ENCODE results near the gene XNDC1N.

The XNDC1N gene, protein sequence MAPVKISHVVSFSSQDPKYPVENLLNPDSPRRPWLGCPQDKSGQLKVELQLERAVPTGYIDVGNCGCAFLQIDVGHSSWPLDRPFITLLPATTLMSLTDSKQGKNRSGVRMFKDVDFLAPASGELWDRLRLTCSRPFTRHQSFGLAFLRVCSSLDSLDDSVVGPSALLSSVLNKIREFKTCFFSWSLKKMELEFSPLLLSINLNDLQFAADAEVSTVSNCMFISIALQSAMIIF

GRCh38 chr11:71927820-71928736 is at the start of gene XNDC1N:
TSS of gene XNDC1N (minus strand) at chr11:71928594. CDS start at chr11:71923353, 5,241 bp downstream.
- peak; percentile 66 for DNase-seq

- peak; percentile 40 for DNase-seq
These were observed 49.5 kb upstream of the XNDC1N start for GRCh38 chr11:71977743-71978418.

- DNase-seq = no peak
These were observed 48.7 kb upstream of the XNDC1N start for GRCh38 chr11:71977090-71977489.

DNA sequence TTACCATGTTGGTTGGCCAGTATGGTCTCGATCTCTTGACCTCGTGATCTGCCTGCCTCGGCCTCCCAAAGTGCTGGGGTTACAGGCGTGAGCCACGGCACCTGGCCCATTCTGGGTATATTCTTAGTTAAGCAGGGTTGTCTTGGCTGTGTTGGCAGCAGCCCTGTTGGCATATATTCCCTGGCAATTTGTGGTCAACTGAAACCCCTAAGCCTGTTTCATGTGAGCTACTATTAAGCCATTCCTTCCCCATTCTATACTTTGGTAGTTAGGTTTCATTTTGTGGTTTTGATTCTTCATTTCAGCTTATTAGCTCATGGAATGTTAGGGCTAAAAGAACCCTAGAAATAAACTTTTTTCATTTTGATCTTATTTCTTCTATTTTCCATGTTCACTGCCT is 48.2 kb upstream of the XNDC1N start:
- DNase-seq = no peak

DNA sequence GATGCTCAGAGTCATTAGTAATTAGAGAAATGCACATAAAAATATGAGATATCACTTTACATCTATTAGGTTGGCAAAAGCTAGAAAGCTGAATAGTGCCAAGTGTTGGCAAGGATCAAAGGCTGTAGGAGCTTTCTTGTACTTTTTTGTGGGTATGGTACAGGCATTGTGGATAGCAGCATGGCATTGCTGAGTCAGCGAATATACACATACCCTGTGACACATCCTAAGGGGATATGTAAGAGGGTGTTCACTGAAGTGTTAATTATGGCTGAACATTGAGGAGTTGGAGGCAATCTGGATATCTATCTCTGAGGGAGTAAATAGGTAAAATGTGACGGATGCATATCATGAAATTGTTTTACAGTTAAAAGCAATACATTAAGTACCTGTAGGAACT is 43.3 kb upstream of the XNDC1N start:
- no peak for DNase-seq

- DNase-seq = no peak
These were observed 36.2 kb upstream of the XNDC1N start for GRCh38 chr11:71964641-71965040.

GRCh38 chr11:71963468-71963867 is 35.1 kb upstream of the XNDC1N start:
- DNase-seq = no peak

DNA sequence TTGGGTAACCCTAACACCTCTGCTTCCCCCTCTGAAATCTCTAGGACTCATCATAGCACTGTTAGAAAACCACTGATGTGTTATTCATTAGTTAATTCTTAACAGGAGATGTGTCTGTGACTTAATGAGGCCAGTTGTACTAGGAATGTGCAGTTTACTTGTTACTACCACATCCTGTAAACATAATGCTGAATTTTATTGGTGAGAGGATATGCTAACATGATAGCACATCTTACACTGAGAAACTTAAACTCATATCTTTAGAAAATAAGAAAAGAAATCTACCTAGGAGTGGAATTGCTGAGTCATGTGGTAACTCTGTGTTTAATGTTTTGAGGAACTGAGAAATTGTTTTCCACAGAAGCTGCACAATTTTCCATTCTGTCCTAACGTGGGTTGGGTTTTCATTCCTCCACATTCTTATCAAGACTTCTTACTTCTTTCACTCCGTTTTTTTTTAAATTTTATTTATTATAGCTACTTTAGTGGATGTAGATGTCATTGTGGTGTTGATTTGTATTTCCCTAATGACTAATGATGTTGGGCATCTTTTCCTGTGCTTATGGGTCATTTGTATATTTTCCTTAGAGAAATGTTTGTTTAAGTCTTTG is 34.1 kb upstream of the XNDC1N start:
- DNase-seq = no peak

DNA sequence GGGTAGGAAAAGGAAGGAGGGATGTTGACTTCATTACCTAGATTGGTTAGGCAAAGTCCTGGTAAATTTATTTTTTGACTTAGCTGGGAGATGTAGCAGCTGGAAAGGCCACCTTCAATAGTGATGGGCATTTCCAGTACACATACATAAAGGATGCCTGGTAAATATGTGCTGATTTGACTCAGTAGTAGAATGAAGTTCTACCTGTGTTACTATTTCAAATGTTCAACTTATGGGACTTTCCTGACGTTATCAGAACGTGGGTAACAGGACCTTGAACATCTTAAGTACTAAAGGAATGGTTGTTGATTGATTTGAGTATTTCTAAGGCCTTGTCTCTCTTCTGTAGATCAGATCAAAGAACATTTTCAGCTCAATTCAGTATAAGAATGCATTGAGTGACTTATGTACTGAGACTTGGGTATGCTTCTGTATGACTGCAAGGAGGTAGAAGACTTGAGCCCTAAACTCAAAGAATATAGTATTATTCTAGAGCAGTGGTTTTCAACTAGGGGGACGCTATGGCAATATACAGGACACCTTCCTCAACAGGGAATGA is 27.6 kb upstream of the XNDC1N start:
- DNase-seq = no peak

DNA sequence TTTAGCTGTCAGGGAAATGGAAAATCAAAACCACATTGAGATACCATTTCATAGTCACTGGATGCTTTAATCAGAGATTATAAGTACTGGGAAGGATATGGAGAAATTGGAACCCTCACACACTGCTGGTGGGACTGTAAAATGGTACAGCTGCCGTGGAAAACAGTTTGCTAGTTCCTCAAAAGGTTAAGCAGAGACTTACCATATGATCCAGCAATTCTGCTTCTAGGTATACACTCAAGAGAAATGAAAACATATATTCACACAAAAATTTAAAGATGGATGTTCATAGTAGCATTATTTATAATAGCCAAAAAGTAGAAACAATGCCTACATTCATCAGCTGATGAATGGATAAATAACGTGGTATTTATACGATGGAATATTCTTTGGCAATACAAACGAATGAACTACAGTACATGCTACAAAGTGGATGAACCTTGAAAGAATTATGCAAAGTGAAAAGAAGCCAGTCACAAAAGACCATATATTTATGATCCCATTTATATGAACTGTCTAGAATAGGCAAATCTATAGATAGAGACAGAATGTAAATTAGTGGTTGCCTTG is 23.4 kb upstream of the XNDC1N start:
- DNase-seq = no peak

DNA sequence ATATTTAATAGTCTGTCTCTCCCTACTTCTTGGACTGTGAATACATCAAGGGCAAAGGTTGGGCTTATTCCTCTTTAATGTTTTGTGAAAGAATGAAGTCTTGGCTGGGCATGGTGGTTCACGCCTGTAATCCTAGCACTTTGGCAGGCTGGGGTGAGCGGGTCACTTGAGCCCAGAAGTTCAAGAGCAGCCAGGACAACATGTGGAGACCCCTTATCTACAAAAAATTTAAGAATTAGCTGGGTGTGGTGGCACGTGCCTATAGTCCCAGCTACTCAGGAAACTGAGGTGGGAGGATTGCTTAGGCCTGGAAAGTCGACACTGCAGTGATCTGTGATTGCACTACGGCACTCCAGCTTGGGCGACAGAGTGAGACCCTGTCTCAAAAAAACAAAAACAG is 20.6 kb upstream of the XNDC1N start:
- DNase-seq = no peak

DNA sequence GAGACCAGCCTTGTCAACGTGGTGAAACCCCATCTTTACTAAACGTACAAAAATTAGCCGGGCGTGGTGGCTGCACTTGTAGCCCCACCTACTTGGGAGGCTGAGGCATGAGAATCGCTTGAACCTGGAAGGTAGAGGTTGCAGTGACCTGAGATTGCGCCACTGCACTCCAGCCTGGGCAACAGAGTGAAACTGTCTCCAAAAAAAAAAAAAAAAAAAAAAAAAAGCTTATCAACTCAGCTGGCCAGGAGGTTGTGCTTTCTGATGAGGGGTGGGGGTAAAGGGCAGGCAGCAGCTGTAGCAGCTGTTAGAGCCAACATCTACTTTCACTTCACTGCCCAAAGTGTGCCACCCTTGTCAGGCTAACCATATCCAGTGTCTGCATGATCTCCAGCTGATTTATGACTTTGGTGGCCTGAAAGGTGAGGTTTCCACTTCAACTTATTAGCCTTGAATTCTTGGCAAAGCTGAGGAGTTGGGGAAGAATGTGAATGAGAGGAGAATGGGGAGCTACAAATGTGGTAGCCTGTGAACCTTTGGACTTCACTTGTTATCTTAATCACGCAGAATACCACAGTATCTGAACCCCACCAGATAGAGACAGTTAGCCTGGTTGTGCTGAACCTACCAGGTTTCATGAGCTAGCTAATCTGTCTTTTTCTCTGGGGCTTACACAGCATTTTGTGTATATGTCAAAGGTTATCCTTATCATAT is 20.1 kb upstream of the XNDC1N start:
- no peak for DNase-seq

DNA sequence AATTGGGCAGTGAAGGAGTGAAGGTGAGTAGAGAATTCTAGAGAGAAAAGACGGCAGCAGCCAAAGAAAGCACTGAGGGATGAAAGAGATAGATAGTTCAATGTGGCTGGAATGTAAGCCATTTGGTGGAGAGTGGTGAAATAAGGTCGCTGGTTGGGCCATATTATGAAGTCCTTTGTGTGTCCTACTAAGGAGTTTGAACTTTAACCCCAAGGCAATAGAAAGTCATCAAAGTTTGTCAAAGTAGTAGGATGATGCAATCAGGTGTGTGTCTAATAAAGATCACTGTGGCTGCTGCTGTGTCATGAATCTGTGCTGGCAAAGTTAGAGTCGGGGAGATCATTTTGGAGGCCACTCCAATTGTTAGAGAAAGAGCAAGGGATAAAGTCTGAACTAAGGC is 19.1 kb upstream of the XNDC1N start:
- no peak for DNase-seq

GRCh38 chr11:71946144-71946571 is 17.8 kb upstream of the XNDC1N start:
- DNase-seq = no peak

DNA sequence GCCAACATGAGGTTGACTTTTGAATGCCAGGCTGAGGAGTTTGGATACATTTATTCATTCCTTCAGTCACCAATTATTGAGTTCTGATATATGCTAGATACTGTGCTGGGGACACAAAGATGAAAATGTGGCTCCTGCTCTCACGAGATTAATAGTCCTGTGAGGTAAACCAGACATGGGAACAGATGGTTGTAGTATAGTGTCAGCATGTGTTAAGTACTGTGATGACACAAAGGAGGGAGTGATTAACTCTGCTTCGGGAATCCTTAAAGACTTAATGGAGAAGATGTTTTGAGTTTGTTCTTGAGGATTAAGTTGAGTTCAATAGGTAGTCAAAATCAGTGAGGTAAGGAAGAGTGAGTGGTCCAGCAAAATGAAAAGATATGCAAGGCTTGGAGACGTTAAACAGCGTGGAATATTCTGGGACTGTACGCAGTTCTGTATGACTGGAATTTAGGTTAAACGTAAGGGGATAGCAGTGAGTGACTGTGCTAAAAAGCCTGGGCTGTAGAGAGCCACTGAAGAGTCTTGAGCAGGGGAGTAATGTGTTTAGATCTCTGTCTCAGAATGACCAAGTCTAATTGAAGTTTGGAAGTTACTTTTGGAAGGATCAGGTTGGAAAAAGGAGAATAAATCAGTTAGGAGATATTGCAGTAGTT is 12.3 kb upstream of the XNDC1N start:
- no peak for DNase-seq

DNA sequence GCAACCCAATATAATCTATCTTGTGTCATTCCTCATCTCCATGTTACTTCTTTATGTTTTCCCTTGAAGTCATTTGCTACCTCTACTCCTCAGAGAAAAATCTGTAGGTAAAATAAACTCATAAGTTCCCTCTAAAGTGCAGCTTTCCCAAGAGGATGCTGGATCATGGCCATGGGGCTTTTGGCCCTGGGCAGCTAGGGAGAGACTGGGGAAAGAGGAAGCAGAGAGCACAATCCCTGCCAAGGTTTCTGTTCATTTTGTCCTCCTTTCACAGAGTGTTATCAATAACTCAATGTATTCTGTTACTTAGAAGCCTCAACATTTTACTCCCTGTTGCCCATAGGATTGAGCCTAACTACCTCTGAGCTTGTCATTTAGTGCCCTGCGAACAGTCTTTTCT is 9.4 kb upstream of the XNDC1N start:
- no peak for DNase-seq

DNA sequence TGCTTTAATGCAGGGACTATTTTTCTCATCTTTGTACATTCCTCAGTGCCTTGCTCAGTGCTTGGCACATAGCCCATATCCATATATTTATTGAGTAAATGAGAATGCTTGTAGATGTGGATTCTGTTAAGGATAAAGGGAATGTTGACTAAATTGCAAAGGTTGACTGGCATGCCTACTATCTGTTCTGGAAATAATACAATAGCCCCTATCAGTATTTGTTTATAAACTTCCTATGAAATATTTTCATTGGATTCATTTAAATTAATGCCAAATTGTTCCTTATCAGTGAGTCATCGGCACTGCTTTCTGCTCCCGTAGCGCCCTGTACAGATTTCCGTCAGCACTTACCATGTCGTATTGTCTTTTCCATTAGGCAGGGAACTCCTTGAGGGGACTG is 8.4 kb upstream of the XNDC1N start:
- no peak for DNase-seq

DNA sequence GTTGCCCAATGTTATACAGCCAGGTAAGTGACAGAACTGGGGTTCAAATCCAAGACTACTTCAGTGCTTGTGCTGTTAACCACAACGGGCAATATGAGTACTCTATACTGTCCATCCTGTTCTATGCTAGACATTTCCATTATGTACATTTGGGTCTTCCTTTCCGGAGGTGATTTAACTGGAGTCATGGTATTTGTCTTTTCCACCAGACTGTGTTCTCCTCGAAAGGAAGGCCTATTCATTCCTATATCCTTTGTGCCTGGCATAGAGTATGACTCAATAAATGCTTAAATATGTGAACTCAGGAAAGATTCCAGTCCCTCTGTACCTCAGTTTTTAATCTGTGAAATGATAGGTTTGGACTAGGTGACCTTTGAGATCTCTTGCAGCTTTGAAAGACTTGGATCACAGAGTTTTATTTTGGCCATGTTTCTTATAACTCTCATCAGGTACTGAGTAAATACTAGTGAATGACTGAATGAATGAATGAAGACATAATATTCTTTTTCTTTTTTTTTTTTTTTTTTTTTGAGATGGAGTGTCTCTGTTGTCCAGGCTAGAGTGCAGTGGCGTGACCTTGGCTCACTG is 7.0 kb upstream of the XNDC1N start:
- no peak for DNase-seq

GRCh38 chr11:71934213-71934612 is 5.8 kb upstream of the XNDC1N start:
- DNase-seq = no peak

DNA sequence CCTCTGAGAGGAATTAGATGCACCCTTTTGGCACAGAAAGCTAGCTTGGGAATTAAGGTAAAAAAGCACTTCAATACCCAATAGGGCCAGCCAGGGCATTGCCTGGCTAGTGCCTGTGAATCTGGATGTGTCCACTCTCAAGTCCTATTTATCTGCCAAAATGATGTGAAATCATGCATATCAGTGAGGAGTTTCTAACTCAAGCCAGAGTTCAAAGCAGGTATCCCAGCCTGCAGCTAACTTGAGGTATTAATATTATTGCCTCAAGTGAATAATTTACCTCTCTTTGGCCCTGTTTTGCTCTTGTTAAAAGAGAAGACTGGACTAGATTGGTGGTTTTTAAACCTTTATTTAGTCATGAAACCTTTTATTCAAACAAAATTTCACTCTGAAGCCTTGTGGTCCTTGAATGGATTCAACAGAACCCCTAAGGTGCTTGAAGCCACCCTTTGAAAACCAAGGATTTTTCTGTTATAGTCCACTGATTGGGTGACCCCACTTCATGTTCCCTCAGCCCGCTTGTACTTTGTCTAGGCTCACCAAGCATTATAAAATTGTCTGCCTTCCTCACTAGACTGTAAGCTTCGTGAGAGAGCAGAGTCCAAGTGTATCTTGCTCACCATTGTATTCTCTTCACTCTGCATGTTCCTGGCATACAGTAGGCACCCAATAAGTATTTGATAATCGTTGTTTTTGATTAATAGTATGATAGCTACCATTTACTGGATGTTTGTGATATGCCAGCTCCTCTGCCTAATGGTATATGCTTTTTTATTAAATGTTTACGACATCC is 4.9 kb upstream of the XNDC1N start:
- no peak for DNase-seq

All from activated T-cell treated with anti-CD3 and anti-CD28 coated beads, Interleukin-2, amount 50 U/mL, for 1 hour (primary cell).